ENCODE data around the gene APOA5. TPM values are rescaled to one million over a fixed set of nuclear protein-coding genes. Genes with fewer than 3 reads are reported as not detected.

APOA5 gene
- total and polyA plus RNA-seq, 9 of the 15 experiments (the other 6 are each of a cell fraction or from before 2014, with no cell fraction given), result not detected

DNA sequence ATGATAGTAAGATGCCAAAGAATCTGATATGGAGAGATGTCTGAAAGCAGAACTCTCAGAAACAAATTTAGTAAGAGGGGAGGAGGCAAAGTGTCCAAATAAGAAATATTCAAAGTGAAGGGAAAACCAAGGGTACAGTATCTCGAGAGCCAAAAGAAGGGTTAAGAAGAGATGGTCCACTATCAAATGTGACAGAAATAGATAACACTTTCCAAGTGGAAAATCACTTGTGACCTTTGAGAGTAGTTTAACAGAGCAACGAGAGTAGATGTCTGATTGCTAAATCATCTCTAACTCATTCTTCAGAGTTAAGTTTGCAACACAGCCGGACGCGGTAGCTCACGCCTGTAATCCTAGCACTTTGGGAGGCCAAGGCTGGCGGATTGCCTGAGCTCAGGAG lies 14.6 kb downstream of the APOA5 start (continued):
- TF ChIP-seq HDAC1 (IDR thresholded peaks at IDR 0.05) (peak in 1 of 2 experiments; percentile 90; a peak in 2 of 4 replicates), SRSF3 (IDR thresholded peaks at IDR 0.05; ENCODE audit: insufficient read depth, low read length) (no peak), ETV1 (tag; conservative IDR thresholded peaks at IDR 0.05; ENCODE audit: low read depth) (no peak), CBFA2T3 (IDR thresholded peaks at IDR 0.05) (peak; percentile 84), MYC (IDR thresholded peaks at IDR 0.05; ENCODE audit: low read depth, low read length) (no peak), MYC (CRISPR knock-in tag; IDR thresholded peaks at IDR 0.05; ENCODE audit: borderline replicate concordance, low read depth) (no peak), FOSL1 (tag; conservative IDR thresholded peaks at IDR 0.05) (no peak; the same call in none of the 2 replicates), ZEB2 (IDR thresholded peaks at IDR 0.05) (0 out of 2 replicates have a peak, but pooled peaks have one; percentile 7), BMI1 (IDR thresholded peaks at IDR 0.05; ENCODE audit: low read length) (no peak), HDGF (IDR thresholded peaks at IDR 0.05) (no peak), SRF (CRISPR knock-in tag; IDR thresholded peaks at IDR 0.05) (no peak), MCM3 (IDR thresholded peaks at IDR 0.05) (no peak), HMG20B (CRISPR knock-in tag; IDR thresholded peaks at IDR 0.05) (no peak), ZNF444 (CRISPR knock-in tag; IDR thresholded peaks at IDR 0.05) (no peak), NEUROD1 (IDR thresholded peaks at IDR 0.05; ENCODE audit: borderline replicate concordance, low read depth, low read length, partially characterized antibody) (no peak), THRAP3 (IDR thresholded peaks at IDR 0.05; ENCODE audit: borderline replicate concordance) (no peak), ZNF3 (CRISPR knock-in tag; IDR thresholded peaks at IDR 0.05) (no peak), TCF3 (CRISPR knock-in tag; IDR thresholded peaks at IDR 0.05) (peak; percentile 78)
- TF ChIP-seq, protein P1, sequence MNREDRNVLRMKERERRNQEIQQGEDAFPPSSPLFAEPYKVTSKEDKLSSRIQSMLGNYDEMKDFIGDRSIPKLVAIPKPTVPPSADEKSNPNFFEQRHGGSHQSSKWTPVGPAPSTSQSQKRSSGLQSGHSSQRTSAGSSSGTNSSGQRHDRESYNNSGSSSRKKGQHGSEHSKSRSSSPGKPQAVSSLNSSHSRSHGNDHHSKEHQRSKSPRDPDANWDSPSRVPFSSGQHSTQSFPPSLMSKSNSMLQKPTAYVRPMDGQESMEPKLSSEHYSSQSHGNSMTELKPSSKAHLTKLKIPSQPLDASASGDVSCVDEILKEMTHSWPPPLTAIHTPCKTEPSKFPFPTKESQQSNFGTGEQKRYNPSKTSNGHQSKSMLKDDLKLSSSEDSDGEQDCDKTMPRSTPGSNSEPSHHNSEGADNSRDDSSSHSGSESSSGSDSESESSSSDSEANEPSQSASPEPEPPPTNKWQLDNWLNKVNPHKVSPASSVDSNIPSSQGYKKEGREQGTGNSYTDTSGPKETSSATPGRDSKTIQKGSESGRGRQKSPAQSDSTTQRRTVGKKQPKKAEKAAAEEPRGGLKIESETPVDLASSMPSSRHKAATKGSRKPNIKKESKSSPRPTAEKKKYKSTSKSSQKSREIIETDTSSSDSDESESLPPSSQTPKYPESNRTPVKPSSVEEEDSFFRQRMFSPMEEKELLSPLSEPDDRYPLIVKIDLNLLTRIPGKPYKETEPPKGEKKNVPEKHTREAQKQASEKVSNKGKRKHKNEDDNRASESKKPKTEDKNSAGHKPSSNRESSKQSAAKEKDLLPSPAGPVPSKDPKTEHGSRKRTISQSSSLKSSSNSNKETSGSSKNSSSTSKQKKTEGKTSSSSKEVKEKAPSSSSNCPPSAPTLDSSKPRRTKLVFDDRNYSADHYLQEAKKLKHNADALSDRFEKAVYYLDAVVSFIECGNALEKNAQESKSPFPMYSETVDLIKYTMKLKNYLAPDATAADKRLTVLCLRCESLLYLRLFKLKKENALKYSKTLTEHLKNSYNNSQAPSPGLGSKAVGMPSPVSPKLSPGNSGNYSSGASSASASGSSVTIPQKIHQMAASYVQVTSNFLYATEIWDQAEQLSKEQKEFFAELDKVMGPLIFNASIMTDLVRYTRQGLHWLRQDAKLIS (CRISPR knock-in tag; IDR thresholded peaks at IDR 0.05), result no peak
- TF ChIP-seq, protein P2, sequence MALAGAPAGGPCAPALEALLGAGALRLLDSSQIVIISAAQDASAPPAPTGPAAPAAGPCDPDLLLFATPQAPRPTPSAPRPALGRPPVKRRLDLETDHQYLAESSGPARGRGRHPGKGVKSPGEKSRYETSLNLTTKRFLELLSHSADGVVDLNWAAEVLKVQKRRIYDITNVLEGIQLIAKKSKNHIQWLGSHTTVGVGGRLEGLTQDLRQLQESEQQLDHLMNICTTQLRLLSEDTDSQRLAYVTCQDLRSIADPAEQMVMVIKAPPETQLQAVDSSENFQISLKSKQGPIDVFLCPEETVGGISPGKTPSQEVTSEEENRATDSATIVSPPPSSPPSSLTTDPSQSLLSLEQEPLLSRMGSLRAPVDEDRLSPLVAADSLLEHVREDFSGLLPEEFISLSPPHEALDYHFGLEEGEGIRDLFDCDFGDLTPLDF (CRISPR knock-in tag; IDR thresholded peaks at IDR 0.05), result no peak
- TF ChIP-seq, protein P3, sequence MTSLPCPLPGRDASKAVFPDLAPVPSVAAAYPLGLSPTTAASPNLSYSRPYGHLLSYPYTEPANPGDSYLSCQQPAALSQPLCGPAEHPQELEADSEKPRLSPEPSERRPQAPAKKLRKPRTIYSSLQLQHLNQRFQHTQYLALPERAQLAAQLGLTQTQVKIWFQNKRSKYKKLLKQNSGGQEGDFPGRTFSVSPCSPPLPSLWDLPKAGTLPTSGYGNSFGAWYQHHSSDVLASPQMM (CRISPR knock-in tag; IDR thresholded peaks at IDR 0.05), result no peak
- TF ChIP-seq, protein P4, sequence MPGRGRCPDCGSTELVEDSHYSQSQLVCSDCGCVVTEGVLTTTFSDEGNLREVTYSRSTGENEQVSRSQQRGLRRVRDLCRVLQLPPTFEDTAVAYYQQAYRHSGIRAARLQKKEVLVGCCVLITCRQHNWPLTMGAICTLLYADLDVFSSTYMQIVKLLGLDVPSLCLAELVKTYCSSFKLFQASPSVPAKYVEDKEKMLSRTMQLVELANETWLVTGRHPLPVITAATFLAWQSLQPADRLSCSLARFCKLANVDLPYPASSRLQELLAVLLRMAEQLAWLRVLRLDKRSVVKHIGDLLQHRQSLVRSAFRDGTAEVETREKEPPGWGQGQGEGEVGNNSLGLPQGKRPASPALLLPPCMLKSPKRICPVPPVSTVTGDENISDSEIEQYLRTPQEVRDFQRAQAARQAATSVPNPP (IDR thresholded peaks at IDR 0.05; ENCODE audit: borderline replicate concordance, insufficient read depth, insufficient read length), result no peak
- TF ChIP-seq, protein P5, sequence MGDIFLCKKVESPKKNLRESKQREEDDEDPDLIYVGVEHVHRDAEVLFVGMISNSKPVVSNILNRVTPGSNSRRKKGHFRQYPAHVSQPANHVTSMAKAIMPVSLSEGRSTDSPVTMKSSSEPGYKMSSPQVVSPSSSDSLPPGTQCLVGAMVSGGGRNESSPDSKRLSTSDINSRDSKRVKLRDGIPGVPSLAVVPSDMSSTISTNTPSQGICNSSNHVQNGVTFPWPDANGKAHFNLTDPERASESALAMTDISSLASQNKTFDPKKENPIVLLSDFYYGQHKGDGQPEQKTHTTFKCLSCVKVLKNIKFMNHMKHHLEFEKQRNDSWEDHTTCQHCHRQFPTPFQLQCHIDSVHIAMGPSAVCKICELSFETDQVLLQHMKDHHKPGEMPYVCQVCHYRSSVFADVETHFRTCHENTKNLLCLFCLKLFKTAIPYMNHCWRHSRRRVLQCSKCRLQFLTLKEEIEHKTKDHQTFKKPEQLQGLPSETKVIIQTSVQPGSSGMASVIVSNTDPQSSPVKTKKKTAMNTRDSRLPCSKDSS (IDR thresholded peaks at IDR 0.05; ENCODE audit: low read depth, partially characterized antibody), result no peak

All from K562 (cell line).